CD4-positive, alpha-beta T cell treated with Interleukin-15 for 4 hours (primary cell): Measurements from ENCODE around the gene LRPAP1.
"Not testable (repeated sequence)": the region's sequence is repeated elsewhere in the genome, so short reads cannot be mapped to it uniquely, and the experiment has no call there.

Source experiments
- DNase-seq: peaks from one replicate; pipeline ENCODE4 v3.0.0-alpha.2; 2020; ENCODE audit warnings: low spot score

Gene LRPAP1

DNA sequence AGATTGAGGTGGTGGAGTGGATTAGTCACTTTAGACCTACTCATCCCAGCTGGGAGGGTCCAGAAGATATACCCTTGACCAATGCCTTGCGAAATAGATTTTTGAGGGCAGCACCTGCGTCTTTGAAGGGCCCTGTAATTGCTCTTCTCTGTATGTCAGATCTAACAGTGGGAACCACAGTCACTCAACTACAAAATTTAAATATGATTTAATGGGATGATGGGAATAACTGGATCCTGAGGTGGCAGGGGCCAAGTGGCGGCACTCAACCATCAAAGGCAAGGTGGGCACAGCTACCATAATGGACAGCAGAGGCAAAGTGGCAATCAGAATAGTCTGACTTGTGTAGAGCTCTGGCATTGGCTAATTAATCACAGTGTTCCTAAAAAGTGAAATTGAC, 76.6 kb downstream of the LRPAP1 start:
- DNase-seq, result not testable (repeated sequence)
